HG03280 (cell line): ENCODE results near the gene KLHL2.
"Not testable (repeated sequence)": the region's sequence is repeated elsewhere in the genome, so short reads cannot be mapped to it uniquely, and the experiment has no call there.

ENCODE experiments used
- ATAC-seq: cut with Tn5 transposase; IDR thresholded peaks from one replicate; pipeline ENCODE4 v1.9.1; 2021; ENCODE audit warnings: mild to moderate bottlenecking, moderate library complexity; ENCODE audit not compliant: unreplicated experiment

Gene KLHL2

DNA sequence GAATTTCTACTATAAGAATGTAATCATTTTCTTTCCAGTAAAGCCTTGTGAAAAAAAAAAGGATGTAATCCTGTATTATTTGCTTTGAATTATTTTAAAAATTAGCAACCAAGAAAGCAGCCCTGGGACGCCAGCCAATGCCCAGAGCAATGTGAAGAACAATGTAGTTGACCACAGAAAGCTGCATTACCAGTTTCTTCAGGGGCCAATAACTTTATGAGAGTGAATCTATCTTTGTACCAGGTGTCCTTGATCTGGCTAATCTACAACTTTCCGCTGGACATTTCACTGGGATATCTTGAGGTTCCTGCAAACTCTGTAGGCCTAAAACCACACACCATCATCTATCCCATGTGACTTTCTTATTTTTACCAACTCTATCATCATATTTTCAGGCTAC lies 7.6 kb upstream of the KLHL2 start:
- ATAC-seq, result no peak

DNA sequence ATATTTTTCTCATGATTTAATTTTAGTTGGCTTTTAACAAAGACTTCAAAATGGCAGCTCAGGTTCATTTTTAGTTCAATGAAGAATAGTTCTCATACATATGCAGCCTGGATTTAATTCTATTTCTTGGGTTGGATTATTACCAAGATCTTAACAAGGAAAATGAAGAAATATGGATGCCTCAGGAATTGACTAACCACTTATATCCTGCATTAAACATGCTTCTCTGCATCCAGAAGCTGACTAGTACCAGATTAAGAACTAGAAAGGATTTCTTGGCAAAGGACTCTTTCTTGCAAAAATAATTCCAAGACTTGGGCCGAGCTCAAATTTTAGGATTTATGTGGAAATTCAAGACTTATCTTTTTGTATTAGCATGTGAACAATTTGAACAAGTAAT lies 5.6 kb upstream of the KLHL2 start:
- no peak for ATAC-seq

DNA sequence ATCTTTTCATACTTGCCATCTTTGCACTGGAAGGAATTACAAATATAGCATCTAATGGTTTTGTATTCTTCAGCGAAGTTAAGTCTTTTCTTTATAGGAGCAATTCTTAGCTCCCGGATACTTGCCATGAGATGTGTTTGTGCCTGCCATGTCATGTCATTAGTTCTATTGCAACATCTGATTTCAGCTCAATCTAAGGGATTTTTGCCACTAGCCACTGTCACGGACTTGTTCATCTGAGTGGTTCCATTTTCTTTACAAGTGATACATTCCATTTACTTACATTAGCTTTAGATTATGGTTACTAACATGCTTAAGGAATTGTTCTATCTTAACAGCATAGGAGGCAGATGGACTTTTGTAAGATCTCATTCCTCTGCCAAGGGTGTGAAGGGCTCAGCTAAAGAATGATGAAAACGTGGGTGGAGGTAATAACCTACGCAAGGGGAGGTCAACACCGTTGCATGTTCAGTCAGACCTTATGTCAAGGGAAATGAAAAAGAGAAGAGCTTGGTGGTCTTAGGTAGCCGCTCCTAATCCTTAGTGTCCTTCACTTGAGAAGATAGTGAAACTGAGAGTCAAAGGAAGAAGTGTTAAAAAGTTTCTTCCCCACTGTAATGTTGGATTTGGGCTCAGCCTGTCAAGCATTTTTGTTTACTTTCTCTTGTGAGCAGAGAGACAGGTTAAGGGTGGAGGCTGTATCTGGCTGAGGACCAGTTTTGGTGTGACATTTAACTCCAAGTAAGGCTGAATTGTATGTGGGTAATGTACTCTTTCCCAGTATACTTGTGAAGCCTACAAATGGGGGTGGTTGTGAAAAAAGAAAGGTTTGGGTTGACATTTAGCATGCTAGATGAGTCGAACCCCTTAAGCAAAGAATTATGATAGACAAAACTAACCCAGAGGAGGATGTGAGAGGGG lies 3.6 kb upstream of the KLHL2 start:
- no peak for ATAC-seq

DNA sequence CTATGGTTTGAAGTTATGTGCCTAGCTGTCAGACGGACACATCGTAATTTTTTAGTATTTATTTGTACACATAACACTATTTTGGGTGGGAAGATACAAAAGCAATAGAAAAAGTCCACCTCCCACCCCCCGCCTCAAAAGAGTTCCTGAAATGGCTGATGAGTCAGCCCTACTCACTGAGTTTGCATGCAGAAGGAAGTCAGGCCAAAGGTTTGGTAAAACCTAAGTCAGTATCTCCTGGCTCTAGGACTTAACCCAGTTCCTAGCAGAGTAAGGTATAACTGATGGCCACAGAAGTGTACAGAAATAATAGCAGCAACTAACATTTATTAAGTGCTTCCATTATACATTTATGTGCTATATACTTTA lies 2.9 kb upstream of the KLHL2 start:
- ATAC-seq, result no peak

DNA sequence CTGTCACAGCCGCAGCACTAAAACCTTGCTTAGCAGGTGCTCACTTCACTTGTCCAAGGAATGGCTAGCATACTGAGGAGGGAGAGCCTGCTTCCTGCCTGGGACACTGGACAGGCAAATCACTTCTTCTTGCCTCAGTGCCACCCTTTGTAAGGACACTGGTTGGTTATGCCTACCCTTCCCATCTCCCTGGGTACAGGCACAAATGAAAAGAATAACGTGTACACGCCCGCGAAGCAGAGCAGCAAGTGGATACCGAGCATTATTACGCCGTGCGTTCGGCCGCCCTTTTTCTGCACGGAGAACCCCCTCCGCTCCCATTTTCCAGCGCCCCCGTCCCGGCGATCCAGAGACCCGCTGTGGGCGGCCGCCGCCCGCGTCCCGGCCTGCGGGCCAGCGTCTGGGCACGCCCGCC lies 338 bp upstream of the KLHL2 start:
- peak; percentile 27 for ATAC-seq

DNA sequence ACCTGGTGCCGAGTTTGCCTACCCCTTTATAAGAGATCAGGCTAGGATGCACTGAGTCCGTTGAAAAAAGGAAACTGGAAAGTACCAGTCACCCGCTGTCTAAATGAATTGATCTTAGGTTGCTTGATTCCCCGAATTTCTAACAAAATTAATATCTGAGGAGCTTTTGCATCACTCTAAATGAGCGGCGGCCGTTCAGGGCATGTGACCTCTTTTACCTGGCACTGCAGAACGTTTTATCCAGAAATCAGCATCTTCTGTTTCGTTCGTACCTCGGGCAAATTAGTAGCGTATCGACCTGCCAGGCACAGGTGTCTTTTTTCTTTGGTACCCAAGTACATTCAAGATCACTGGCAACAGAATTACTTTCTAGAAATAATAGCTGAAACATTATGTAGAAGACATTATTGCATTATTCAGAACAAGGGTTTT lies 876 bp downstream of the KLHL2 start:
- peak; percentile 19 for ATAC-seq

DNA sequence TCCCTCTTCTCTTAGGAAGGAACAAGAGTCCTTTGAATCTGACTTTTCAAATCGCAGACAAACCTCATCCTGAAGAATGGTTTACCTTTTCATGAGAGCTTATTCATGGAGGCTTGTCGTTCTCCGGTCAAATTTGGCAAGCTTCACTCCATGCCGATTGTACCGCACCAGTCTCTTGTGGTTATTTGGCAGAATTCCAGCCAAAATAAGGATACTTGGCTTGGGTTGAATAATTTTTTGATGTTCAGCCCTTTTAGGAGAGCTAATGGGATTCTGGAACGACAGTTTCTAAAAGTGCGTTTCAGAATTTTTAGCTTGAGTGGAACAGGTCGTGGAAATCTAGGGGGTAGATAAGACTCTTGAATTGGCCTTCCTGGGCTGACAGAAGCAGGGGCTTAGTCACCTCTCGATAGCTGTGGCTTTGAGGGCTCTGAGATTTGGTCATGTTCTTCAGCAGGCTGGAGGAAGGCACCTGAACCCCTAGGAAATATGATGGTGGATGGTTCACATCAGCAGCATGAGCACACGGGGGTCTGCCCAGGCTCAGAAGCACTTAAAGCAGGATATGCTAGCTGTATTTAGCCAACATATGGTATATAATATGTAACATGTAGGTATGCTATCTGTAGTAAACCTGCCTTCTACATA lies 1.5 kb downstream of the KLHL2 start:
- ATAC-seq, result no peak

DNA sequence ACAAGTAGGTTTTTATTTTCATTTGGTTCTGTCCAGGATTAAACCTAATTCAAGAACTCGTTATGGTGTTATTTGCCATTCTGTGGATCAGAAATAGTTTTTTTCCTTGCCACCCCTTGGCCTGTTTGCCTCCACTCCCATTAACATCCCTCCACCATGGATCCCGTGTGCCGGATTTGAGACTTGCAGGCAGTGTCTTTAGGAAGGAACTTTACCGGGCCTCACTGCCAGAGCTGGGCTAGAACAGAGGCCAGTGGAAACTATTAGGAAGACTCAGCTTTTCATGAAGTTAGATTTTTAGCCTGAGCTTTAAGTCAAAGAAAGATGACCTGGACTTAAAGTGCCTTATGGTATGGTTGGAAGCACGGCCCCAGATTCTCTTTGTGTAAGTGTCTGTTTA lies 2.4 kb downstream of the KLHL2 start:
- ATAC-seq, result no peak

DNA sequence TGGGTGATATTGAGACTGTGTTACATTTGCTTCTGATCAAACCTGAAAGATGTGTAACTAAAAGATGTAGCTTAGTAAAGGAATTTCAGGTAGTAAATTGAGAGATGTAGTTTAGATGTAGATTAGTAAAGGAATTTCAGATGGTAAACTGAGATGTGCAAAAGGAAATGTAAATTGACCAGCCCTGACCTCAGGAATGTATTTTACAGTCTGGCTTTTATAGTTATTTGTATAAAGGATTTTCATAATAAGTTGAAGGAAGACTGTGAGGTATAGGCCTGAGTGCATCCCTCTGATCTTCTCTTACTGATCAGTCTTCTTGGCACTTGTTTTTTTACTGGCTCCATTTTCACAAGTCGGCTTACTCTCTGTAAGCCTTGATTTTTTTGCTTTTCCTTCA lies 3.2 kb downstream of the KLHL2 start:
- ATAC-seq, result no peak

DNA sequence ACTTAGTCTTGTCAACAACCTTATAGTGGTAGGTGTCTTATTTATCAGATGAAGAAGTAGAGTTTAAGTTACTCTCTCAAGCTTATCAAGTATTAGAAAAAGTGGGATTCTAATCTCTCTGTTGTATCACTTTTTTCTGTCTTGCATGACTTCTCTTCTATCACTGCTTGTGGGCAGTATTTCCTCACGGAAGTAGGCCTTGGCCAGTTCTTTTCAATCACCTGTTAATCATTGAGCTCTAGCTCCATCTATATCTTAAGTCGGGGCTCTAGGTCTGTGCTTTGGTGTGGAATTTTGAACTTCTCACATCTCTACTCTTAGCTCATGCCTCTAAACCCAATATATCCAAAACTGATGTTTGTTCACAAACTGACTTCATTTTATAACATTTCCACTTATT lies 5.3 kb downstream of the KLHL2 start:
- ATAC-seq, result not testable (repeated sequence)

DNA sequence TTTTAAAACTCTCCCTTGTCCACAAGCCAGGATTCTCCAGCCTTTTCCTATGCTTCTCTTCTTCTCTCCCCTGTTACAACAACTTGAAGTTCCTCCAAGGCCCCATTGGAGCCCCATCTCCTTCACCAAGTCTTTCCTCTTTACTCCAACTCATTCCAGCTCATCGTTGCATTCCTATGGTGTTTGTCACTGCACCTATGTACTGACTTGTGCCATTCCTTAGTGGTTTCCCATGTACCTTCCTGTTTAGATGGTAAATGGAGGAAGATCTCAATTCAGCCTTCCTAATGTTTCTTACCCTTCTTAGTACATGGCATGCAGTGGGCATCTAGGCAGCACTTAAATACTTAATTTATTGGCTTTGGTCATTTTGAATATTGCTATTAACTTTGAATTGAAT lies 6.0 kb downstream of the KLHL2 start:
- not testable (repeated sequence) for ATAC-seq

DNA sequence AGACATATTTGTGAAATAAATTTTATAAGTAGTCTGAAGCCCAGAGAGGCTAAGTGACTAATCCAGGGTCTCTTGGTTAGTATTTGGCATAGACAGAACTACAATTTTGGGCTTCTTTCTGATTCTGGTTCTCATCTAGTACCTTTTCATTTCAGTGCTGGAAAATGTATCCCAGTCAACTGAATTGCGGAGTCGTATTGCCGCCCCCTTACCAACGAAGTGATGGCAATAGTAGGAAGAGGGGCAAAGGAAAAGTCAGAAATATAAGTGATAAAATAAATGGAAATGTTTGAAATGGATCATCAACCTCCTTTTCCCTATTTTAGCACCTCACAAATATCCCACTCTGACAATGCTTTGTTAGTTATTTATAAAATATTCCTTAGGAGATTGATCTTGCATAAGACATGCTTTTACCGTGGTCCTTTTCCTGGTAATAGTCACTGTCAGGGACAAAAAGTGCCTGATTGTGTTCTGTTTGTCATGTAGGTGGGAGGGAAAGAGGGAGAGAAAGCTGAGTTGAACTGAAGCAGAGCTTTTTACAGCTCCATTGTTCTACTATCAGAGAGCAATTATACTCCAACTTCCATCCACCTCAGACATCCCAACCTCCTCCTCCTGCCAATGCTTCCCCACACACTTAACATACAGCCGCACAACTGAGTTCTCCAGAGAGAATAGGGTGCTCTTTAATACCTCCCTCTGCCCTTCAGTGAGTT lies 6.8 kb downstream of the KLHL2 start:
- ATAC-seq, result not testable (repeated sequence)

DNA sequence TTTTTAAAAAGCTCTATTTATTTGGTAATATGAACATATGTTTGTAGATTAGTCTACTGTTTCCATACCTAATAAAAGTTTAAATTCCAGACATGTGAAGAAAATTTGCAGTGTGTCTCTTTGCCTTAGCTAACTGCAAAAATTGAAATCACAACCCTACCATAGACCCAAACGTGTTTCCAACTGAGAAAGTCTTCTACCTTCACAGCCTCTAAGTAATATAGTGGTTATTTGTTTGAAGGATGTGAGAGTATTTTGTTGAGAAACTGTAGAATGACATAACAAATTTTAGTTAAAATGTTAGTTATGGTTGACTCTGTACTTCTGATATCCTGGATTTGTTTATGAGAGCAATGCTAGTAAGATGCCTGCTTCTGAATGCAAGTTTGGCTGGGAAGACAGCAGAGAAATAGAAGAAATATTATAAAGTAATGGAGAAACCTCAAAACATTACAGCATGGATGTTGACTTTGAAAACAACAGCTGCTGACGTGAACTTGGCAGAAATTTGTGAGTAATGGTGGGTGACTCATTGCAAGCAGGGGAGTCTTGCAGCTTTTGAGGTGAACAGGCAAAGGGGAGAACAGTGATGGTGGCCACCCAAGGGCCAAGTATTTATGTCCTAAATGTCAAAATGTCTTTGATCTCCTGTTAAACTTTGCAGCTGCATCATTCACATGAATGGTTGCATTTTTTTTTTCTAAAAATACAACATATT lies 7.8 kb downstream of the KLHL2 start:
- ATAC-seq, result peak; percentile 68

DNA sequence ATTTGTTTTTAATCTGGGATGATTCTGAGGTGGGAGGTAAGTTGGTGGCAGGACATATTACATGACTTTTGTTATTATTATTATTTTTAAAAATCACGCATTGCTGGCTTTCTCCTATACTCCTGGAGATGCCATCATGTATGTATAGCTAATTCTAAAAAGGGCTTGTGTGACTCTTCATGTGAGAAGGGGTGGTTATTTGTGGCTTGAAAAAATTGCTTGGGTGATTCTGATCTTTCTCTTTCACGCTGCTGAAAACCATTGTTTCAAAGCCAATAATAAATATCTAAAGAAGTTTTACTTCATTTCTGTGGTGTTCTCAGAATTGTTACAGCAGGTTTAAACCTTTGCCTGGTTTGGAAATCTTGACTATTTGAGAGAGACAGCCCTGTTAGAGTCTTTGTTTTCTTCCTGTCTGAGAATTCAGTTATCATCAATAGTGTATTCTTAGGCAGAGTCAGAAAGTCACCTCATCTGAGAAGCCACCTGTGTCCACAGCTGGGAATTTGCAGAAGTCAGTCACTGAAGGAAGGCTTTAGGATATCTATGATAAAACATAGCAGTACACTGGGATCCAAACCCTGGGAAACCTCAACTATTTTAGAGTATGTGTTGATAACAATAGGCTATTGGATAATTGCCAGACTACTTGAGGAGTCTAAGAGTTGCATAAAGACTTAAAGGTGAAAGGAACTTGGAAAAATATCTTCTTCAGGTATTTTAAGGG lies 8.6 kb downstream of the KLHL2 start:
- peak; percentile 58 for ATAC-seq

DNA sequence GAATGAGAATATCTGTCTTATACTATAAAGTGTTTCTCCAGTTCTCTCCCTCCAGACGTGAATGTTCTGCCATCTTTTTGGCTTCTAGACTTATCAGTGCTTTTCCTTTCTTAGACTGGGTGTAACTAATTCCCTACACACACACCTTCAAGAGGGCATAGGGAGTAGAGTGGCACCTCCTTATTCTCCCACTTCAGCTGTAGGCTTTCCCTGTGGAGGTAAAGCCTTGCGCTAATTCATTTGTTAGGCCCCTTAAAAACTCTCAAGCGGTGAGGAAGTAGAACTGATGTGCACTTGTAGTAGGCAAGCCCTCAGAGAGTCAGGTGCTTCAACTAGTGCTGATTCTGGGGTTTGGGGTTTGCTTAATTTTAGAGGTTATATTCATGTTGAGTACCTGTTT lies 10.0 kb downstream of the KLHL2 start:
- no peak for ATAC-seq

DNA sequence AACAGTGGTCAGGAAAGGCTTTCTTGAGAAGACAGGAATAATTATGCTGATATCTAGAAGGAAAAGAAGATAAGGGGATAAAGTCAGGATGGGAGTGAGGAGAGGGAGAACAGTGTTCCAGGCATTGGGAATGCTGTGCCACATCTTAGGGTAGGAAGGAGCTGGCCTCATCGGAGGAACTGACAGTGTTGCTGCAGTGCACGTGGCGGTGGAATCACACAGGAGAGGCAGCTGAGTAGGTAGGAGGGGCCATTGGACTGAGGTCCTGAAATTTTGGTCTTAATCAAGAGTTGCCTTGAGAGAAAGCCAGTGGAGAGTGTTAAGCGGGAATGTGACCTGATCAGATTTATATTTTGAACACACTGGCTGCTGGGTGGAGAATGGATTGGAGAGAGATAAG lies 13.9 kb downstream of the KLHL2 start:
- ATAC-seq, result not testable (repeated sequence)

DNA sequence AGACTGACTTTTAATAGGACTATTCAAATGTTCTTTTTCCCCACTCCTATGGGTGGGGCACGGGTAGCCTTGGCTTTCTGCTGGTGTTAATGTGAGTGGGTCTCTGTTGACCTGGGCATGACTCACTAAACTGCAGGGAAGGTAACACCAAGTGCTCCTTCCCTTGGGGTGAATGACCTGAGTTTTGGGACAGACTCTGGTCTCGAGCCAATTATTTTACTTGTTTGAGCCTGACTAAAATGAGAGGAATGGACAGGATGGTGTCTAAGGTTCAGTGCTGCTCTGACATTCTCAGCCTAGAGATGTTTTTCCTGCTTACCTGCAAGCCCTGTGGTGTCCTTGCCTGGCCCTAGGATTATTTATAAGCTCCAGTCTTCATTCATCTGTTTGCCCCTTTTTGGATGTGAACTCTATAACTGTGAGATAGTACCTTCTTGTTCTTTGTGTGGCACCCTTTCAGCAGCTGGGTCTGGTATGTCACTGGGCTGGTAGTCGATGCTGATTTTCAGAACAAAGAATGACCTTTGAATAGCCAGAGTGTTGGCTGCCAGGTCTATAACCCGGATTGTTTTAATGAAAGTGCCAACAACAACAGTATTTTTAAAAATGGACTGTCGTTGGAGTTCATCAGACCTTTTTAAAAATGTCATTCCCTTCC lies 14.8 kb downstream of the KLHL2 start:
- ATAC-seq, result not testable (repeated sequence)

DNA sequence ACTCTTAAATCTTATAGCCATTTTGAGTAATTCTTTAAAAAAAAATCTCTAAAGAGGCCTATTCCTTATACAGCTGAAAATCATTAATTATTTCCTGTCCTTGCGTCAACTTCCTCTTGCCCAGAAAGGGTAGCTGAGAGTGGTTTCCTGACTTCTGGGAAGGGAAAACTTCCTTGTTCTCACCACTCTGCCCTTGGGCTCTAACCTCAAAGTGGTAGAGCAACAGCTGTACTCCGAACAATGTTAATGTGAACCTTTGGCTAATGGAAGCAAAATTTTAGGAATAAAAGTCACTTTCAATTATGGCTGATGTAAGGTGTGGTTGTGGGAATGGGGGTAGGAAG lies 15.3 kb downstream of the KLHL2 start:
- ATAC-seq, result no peak

DNA sequence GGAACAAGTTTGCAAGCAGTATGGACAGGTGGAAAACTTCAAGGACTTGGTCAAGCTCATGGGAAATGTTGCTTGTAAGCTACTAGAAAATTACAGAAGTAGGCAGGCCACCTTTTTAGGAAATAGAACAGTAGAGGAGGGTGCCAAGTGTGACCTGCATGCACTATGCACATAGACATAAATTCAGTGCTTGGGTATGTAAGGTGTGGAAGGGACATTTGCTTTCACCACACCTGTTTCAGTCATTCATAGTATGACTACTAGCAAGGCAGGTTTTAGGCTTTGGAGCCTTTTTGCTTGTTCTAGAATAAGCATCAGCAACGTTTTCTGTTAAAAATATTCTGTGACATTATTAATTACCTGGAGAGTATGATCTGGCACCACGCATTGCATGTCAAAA lies 20.0 kb downstream of the KLHL2 start:
- ATAC-seq, result not testable (repeated sequence)
